ENCODE data around the gene ZRANB1.

The ZRANB1 gene

GRCh38 chr10:124921261-124921660 lies 20.7 kb upstream of the ZRANB1 start:
- DNase-seq (ENCODE audit: low spot score) = no peak

- DNase-seq (ENCODE audit: low spot score) = no peak
Observed at GRCh38 chr10:124923684-124924083, 18.2 kb upstream of the ZRANB1 start.

GRCh38 chr10:124926548-124926947 lies 15.4 kb upstream of the ZRANB1 start:
- DNase-seq (ENCODE audit: low spot score) = no peak

GRCh38 chr10:124928087-124928486 lies 13.8 kb upstream of the ZRANB1 start:
- DNase-seq (ENCODE audit: low spot score) = no peak

- DNase-seq (ENCODE audit: low spot score) = no peak
Observed at GRCh38 chr10:124928545-124928944, 13.4 kb upstream of the ZRANB1 start.

GRCh38 chr10:124935946-124936345 lies 6.0 kb upstream of the ZRANB1 start:
- no peak for DNase-seq (ENCODE audit: low spot score)

- no peak for DNase-seq (ENCODE audit: low spot score)
Observed at GRCh38 chr10:124936813-124937212, 5.1 kb upstream of the ZRANB1 start.

- DNase-seq (ENCODE audit: low spot score) = no peak
Observed at GRCh38 chr10:124939290-124939689, 2.6 kb upstream of the ZRANB1 start.

GRCh38 chr10:124942317-124943169 lies 620 bp downstream of the ZRANB1 start:
- DNase-seq (ENCODE audit: low spot score) = no peak

- no peak for DNase-seq (ENCODE audit: low spot score)
Observed at GRCh38 chr10:124943301-124944092, 1.6 kb downstream of the ZRANB1 start.

- no peak for DNase-seq (ENCODE audit: low spot score)
Observed at GRCh38 chr10:124944982-124945381, 3.1 kb downstream of the ZRANB1 start.

- DNase-seq (ENCODE audit: low spot score) = no peak
Observed at GRCh38 chr10:124946945-124947344, 5.0 kb downstream of the ZRANB1 start.

GRCh38 chr10:124949543-124949942 lies 7.6 kb downstream of the ZRANB1 start:
- DNase-seq (ENCODE audit: low spot score) = no peak

GRCh38 chr10:124952123-124952522 lies 10.2 kb downstream of the ZRANB1 start:
- no peak for DNase-seq (ENCODE audit: low spot score)

- no peak for DNase-seq (ENCODE audit: low spot score)
Observed at GRCh38 chr10:124953421-124953820, 11.5 kb downstream of the ZRANB1 start.

GRCh38 chr10:124955243-124955642 lies 13.3 kb downstream of the ZRANB1 start:
- no peak for DNase-seq (ENCODE audit: low spot score)

GRCh38 chr10:124955868-124956267 lies 13.9 kb downstream of the ZRANB1 start:
- no peak for DNase-seq (ENCODE audit: low spot score)

GRCh38 chr10:124956764-124957163 lies 14.8 kb downstream of the ZRANB1 start:
- DNase-seq (ENCODE audit: low spot score) = no peak

- no peak for DNase-seq (ENCODE audit: low spot score)
Observed at GRCh38 chr10:124957404-124957947, 15.6 kb downstream of the ZRANB1 start.

- no peak for DNase-seq (ENCODE audit: low spot score)
Observed at GRCh38 chr10:124959564-124959963, 17.6 kb downstream of the ZRANB1 start.

- no peak for DNase-seq (ENCODE audit: low spot score)
Observed at GRCh38 chr10:124961248-124961570, 19.3 kb downstream of the ZRANB1 start.

- no peak for DNase-seq (ENCODE audit: low spot score)
Observed at GRCh38 chr10:124962421-124962820, 20.5 kb downstream of the ZRANB1 start.
